Measurements from ENCODE around the gene MYO16.
"Not testable (repeated sequence)": the region's sequence is repeated elsewhere in the genome, so short reads cannot be mapped to it uniquely, and the experiment has no call there.

MYO16 gene

GRCh38 chr13:108903613-108904012 lies 274.2 kb downstream of the MYO16 start:
- DNase-seq = no peak

- no peak for DNase-seq
Observed at GRCh38 chr13:108911807-108912206, 282.4 kb downstream of the MYO16 start.

- DNase-seq = not testable (repeated sequence)
Observed at GRCh38 chr13:108913731-108914130, 284.3 kb downstream of the MYO16 start.

GRCh38 chr13:108915095-108915633 lies 285.8 kb downstream of the MYO16 start:
- DNase-seq = no peak

- peak; percentile 86 for DNase-seq
Observed at GRCh38 chr13:108915634-108916512, 286.5 kb downstream of the MYO16 start.

- DNase-seq = no peak
Observed at GRCh38 chr13:108917581-108917980, 288.2 kb downstream of the MYO16 start.

GRCh38 chr13:108919036-108919907 lies 289.9 kb downstream of the MYO16 start:
- no peak for DNase-seq

GRCh38 chr13:108920137-108920536 lies 290.7 kb downstream of the MYO16 start:
- no peak for DNase-seq

GRCh38 chr13:108921238-108921637 lies 291.8 kb downstream of the MYO16 start:
- no peak for DNase-seq

GRCh38 chr13:108922108-108922507 lies 292.7 kb downstream of the MYO16 start:
- no peak for DNase-seq

GRCh38 chr13:108923386-108924047 lies 294.1 kb downstream of the MYO16 start:
- DNase-seq = no peak

- no peak for DNase-seq
Observed at GRCh38 chr13:108924134-108924533, 294.7 kb downstream of the MYO16 start.

GRCh38 chr13:108924541-108924940 lies 295.1 kb downstream of the MYO16 start:
- DNase-seq = no peak

GRCh38 chr13:108925070-108925469 lies 295.7 kb downstream of the MYO16 start:
- DNase-seq = no peak

- no peak for DNase-seq
Observed at GRCh38 chr13:108926862-108927261, 297.5 kb downstream of the MYO16 start.

GRCh38 chr13:108927615-108928014 lies 298.2 kb downstream of the MYO16 start:
- DNase-seq = no peak

- DNase-seq = no peak
Observed at GRCh38 chr13:108929532-108930206, 300.3 kb downstream of the MYO16 start.

- no peak for DNase-seq
Observed at GRCh38 chr13:108932196-108932595, 302.8 kb downstream of the MYO16 start.

- DNase-seq = no peak
Observed at GRCh38 chr13:108933061-108933460, 303.6 kb downstream of the MYO16 start.

- no peak for DNase-seq
Observed at GRCh38 chr13:108938155-108938554, 308.7 kb downstream of the MYO16 start.

- no peak for DNase-seq
Observed at GRCh38 chr13:108940121-108940520, 310.7 kb downstream of the MYO16 start.

- no peak for DNase-seq
Observed at GRCh38 chr13:108943842-108944241, 314.4 kb downstream of the MYO16 start.
